Eye (tissue), 1 donor: Measurements from ENCODE around the gene SUV39H2.
"Not testable (repeated sequence)": the region's sequence is repeated elsewhere in the genome, so short reads cannot be mapped to it uniquely, and the experiment has no call there.

Experiments used
- DNase-seq: peaks from one replicate; pipeline ENCODE4 v3.0.0-alpha.2; 2015

The SUV39H2 gene, protein sequence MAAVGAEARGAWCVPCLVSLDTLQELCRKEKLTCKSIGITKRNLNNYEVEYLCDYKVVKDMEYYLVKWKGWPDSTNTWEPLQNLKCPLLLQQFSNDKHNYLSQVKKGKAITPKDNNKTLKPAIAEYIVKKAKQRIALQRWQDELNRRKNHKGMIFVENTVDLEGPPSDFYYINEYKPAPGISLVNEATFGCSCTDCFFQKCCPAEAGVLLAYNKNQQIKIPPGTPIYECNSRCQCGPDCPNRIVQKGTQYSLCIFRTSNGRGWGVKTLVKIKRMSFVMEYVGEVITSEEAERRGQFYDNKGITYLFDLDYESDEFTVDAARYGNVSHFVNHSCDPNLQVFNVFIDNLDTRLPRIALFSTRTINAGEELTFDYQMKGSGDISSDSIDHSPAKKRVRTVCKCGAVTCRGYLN

DNA sequence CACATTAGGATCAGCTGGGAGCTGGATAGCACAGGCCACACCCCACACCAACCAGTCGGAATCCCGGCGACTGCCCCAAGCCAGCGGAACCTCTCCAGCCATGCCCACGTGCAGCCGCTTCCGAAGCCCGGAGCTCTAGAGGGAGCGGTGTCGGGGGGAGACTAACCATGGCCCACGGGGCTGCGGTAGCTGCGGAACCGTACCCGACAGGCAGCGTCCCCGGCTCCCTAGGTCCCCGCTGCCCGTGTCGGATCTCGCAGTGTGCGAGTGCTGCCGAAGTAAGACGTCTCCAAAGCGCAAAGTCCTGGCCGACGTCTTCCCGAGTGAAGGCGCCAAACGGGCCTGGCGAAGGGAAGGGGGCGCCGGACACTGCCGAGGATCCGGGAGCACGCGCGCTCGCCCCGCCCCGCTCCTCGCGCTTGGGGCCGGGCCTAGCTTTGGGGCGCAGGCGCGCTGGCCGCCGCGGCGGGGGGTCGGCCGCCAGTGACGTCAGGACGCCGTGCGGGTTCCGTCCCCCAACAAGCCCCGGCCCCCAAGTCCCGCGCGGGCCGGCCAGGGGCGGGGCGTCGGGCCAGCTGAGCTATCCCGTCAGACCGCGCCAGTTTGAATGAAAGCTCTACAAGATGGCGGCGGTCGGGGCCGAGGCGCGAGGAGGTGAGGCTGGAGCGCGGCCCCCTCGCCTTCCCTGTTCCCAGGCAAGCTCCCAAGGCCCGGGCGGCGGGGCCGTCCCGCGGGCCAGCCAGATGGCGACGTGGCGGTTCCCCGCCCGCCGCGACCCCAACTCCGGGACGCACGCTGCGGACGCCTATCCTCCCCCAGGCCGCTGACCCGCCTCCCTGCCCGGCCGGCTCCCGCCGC lies at the start of gene SUV39H2:
Gene SUV39H2 (plus strand): TSS at position 601 of the 858 bp plus-strand sequence. CDS start 23 bp downstream, at position 624.
- DNase-seq = peak; percentile 98

DNA sequence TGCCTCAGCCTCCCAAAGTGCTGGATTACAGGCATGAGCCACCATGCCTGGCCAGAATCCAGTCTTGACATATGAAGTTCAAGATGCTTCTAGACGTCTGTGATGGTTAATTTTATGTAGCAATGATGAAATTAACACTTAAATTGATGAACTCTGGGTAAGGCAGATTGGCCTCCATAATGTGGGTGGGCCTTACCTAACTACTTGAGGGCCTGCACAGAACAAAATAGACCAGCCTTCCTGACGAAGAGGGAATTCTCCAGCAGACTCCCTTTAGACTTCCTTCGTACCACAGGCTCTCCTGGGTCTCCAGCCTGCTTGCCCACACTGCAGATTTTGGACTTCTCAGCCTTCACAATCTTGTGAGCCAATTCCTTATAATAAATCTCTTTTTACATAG lies 45.6 kb upstream of the SUV39H2 start:
- no peak for DNase-seq

DNA sequence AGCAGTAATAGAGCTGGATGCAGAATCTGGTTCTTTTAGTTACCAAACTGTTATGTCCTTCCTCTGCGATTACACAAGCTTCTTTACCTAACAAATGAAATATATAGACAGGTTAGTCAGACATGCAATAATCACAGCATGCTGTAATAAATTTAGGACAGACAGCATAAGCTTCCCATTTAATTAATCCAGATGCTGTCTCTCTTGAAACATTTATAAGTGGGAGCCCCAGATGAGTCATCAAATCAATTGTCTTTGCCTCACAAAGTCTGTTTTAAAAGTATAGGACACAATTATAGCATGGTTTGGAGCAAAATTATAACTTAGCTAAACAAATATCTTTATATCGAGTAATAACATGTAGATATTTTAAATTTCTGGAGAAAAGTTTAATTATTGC lies 42.5 kb upstream of the SUV39H2 start:
- peak; percentile 6 for DNase-seq

DNA sequence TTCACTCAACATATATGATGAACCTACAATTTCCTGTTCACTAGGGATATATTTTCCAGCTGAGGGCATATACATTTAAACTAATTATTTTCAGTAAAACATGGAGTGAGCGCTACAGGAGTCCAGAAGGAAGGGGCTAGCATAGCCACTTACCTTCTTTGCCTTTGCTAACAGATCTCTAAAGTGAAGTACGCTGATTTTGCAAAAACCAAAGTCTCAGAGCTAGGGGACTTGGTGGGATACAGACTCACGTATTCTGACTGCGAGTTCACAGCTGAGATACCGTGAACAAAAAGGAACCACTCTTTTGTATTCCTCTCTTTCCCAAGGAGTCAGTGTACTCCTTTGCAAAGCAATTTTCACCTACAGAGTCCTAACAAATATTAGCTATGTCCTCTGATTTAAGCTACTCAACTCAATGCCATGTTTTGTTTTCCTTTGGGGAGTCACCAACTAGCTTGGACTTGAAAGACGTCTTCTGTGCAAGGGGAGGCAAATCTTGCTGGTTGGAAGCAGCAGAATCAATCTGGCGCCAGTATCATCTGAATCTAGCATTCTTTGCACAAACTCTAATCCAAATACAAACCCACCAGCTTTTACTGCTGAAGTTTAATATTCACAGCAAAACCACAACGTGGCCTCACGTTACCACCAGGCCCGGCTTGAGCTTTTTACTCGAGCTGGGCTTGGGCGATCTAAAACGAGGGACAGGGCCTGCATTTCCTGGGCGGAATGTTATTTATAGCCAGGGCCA lies 41.5 kb upstream of the SUV39H2 start:
- DNase-seq = no peak

DNA sequence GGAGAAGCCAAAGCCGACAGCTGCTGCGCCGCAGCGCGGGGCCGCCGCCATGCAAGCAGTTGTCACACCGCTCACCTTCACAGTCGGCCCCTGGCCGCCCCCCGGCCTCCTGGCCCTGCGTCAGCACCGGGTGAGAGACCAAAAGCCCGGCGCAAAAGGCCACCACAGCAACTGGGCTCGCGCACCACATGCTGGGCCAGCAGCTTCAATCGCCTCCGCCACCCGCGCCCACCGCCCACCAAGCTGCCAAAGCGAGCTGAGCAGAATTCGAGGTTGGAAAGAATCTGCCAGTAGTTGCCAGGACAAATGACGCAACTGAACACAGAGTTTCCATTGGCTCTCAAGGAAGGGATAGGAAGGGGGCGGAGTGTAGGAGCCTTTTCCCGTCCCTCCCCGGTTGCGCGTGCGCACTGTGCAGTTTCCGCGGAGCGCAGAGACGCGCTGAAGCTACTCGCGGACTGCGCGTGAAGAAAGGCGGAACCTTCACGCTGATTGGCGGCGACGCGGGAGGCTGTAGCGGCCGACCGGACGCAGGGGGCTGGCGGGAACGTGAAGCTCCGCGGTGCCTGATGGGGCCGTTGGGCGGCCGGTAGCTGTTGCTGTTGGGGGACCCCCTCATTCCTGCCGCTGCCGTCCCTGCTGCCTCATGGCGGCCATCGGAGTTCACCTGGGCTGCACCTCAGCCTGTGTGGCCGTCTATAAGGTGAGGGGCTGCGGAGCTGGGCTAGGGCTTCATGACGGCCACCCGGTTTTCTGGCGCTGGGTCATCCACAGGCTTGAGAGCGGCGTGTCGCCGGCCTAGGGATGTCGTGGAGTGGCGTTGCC lies 40.7 kb upstream of the SUV39H2 start, which contains the start of the genes CDNF, HSPA14 and MSANTD7:
Gene CDNF (minus strand): TSS at position 281 of the 825 bp plus-strand sequence. CDS start 91 bp downstream, at position 190.
Gene HSPA14 (plus strand): TSS at position 550 of the 825 bp plus-strand sequence. CDS start 97 bp downstream, at position 647.
Gene MSANTD7 (plus strand): TSS at position 550 of the 825 bp plus-strand sequence. CDS start 3,979 bp downstream, outside the sequence.
- DNase-seq = peak; percentile 100

DNA sequence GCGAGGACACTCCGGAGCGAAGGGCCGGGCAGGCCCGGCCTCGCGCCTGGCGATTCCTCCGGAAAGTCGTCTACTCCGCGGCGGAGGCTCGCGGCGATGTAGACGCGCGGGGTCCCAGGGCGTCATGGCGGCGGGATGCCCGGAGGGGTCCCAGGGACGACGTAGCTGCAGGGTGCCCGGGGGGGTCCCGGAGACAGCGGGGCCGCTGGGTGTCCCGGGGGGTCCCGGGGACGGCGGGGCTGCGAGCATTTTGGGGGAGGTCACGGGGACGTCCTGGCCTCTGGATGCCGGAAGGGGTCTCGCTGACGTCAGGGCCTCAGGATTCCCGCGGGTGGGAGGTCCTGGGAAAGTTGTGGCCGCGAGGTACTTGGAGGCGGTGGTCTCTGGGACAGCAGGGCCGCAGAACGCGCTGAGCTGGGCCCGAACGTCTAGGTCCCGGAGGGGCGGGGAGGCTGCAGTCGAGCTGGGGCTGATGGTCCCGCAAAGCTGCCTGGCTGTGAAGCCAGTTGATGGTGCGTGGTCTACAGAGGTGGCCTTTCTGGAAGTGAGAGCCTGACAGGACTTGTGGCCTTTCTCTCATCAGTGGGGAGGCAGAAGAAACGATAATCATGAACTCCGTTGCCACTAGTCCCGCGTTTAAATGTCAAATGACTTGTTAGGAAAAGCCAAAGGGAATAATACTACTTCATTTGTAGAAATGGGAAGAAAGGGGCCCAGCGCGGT lies 39.9 kb upstream of the SUV39H2 start:
- peak; percentile 87 for DNase-seq

DNA sequence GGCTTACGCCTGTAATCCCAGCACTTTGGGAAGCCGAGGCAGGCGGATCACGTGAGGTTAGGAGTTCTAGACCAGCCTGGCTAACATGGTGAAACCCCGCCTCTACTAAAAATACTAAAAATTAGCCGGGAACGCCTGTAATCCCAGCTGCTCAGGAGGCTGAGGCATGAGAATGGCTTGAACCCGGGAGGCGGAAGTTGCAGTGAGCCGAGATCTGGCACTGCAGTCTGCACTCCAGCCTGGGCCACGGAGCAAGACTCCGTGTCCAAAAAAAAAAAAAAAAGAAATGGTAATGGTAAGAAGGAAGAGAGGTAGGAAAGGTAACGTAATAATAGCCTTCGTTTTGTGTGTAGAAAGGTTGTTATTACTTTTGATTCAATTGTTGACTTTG lies 39.4 kb upstream of the SUV39H2 start:
- no peak for DNase-seq

DNA sequence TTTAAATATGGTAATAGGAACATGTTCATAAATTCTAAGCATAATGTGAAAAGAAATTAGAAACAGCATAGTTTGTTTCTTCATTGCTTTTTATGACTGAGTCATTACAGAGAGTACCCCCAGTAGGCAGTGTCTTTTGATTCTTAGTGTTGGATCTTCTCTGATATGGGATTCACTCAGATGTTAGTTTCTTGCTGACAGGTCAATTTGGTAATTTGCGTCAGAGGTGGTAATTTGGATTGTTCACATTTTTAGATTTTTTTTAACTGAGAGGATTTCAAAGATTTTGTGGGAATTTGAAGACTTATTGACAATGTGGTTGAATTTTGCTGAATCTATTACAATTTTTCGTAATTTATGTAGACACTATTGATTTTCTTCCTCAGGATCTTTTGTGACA lies 38.5 kb upstream of the SUV39H2 start:
- no peak for DNase-seq

DNA sequence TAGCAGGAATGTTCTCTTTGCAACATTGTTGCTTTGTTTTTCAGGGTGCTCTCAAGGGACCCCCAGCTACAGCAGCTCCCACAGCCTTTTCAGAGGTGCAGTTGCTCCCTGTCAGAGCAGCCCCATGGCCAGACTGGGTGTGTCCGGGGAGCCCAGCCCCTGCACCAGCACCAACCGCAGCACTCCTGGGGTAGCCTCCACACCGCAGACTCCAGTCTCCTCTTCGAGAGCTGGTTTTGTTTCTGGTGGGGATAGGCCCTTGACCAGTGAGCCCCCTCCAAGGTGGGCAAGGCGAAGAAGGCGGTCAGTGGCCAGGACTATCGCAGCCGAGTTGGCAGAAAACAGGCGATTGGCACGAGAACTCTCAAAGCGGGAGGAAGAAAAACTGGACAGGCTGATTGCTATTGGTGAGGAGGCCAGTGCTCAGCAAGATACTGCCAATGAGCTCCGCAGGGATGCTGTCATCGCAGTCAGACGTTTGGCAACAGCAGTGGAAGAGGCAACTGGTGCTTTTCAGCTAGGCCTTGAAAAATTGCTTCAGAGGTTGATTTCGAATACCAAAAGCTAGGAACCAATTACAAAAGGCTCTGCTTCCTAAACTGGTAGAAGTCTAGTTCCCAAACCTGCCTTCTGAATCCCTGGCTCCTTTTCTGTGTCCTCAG lies 35.2 kb upstream of the SUV39H2 start:
- no peak for DNase-seq

DNA sequence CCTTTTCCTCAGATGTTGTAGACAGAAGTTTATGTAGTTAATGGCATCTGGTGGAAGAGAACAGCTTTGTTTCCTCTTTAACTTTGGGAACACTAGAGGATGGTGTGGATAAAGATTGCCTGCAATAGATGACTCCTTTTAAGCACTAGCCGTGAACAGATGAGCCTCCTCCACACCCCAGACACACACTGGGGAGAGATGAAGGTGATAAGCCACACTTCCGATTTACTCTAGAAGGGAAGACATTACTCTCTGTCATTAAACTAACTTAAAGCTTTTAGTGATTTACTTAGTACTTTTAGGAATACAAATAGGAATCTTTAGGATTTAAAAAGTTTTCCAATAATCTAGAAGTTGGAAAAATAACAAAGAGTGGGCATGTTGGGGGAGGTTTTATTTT lies 33.7 kb upstream of the SUV39H2 start:
- no peak for DNase-seq

DNA sequence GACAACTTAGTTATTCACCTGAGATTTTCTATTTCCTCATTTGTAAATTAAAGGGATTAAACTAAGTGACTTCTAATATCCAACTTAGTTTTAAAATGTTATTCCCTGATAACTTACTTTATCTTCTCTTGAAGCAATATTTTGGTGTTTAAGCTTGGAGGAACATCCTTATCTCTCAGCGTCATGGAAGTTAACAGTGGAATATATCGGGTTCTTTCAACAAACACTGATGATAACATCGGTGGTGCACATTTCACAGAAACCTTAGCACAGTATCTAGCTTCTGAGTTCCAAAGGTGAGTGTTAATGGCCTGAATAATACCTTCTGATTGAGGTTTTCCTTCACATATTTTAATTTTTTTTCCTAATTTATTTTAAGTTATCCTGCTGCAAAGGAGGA lies 26.4 kb upstream of the SUV39H2 start:
- no peak for DNase-seq

DNA sequence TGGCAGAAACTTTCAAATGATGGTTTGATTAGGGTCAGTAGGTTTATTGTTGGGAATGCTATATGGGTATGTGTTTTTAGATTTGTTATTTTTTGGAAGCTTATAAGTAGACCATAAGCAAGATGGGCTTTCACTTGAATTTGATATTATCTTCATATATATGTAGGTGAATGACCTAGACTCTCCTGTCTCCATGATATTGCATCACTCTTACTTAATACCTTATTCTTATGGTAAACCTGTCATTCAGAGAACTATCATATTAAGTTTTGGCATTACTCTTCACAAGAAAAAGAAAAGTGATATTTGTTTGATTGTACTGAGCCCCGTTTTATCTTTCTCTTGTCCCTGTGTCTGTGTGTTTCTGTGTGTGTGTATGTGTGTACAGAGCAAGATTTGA lies 23.2 kb upstream of the SUV39H2 start:
- DNase-seq = no peak

DNA sequence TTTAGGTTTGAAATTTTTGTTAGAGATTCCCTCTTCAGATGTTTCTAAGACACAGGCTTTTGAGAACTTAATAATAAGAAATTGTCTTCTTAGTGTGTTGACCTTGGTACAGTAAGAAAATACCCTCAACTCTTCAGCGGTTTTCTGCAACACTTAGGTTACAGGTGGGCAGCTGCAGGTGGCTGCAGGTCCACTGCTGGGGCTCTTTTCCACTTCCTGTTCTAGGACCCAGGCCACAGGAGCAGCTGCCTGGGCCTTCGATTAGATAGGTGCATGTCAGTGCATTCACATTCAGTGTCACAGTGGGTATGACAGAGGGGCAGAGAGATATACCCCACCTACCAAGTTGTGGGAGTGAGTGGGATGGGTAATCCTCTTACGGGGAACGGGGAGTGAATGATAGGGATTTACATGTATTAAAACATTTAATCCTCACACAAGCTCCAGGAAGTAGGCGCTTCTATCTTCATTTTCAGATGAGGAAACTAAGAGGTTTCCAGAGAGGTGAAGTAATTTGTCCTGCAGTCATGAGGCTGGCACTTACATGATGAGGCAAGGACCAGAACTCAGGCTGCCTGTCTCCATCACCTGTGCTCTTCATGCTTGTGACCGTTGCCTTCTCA lies 20.2 kb upstream of the SUV39H2 start:
- no peak for DNase-seq

DNA sequence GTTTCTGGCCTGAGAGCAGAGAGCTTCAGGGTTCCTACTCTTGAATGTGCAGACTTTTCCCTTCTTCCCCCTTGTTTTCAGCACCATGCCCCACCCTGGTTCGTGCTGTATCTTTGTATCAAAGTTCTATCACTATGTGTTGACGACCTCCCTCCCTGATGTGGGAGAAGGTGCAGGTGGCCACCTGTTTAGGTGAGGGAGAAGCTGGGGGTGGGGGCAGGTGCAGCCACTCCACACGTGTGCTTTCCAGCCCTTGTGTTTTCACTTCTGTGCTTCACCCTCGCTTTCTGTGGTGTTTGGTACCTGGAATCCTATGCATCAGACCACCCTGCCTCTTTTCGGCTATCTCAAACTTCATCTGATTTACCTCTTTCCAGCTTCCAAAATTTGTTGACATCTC lies 19.6 kb upstream of the SUV39H2 start:
- no peak for DNase-seq

DNA sequence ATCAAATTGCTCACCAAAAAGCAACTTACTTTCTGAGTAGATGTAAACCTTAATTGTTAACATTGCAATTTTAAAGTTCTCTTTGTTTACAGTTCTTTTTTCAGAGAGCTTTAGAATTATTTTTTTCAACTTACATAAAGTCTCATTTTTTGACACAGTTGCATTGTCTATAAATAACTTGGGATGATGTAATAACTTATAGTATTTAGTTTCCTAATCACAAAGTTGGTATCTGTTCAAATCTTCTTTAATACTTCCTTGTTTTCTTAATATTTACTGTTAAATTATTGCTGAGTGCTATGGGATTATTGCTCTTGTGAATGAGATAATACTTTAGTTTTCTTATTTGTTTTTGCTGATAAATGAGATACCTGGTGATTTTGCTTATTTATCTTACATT lies 18.9 kb upstream of the SUV39H2 start:
- no peak for DNase-seq

DNA sequence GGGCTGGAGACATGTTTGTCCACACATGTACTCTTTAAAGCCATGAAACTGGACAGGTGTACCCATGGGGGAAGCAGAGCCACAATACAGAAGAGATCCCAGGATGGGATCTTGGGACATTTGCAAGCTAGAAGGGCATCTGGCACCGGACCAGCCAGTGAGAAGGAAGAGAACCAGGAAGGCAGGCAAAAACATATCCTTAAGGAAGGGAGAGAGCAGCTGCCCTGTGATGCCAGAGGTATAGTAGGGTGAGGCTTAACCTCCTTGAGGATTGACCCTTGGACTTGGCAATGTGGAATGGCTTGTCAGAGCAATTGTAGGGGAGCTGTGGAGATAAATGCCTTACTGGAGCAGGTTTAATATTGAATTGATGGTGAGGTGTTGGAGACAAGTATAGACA lies 17.9 kb upstream of the SUV39H2 start:
- DNase-seq = no peak

DNA sequence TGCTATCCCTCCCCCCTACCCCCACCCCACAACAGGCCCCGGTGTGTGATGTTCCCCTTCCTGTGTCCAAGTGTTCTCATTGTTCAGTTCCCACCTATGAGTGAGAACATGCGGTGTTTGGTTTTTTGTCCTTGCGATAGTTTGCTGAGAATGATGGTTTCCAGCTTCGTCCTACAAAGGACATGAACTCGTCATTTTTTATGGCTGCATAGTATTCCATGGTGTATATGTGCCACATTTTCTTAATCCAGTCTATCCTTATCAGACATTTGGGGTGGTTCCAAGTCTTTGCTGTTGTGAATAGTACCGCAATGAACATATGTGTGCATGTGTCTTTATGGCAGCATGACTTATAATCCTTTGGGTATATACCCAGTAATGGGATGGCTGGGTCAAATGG lies 14.2 kb upstream of the SUV39H2 start:
- DNase-seq = not testable (repeated sequence)

DNA sequence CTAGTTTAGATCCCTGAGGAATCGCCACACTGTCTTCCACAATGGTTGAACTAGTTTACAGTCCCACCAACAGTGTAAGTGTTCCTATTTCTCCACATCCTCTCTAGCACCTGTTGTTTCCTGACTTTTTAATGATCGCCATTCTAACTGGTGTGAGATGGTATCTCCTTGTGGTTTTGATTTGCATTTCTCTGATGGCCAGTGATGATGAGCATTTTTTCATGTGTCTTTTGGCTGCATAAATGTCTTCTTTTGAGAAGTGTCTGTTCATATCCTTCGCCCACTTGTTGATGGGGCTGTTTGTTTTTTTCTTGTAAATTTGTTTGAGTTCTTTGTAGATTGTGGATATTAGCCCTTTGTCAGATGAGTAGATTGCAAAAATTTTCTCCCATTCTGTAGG lies 13.8 kb upstream of the SUV39H2 start:
- DNase-seq = not testable (repeated sequence)

DNA sequence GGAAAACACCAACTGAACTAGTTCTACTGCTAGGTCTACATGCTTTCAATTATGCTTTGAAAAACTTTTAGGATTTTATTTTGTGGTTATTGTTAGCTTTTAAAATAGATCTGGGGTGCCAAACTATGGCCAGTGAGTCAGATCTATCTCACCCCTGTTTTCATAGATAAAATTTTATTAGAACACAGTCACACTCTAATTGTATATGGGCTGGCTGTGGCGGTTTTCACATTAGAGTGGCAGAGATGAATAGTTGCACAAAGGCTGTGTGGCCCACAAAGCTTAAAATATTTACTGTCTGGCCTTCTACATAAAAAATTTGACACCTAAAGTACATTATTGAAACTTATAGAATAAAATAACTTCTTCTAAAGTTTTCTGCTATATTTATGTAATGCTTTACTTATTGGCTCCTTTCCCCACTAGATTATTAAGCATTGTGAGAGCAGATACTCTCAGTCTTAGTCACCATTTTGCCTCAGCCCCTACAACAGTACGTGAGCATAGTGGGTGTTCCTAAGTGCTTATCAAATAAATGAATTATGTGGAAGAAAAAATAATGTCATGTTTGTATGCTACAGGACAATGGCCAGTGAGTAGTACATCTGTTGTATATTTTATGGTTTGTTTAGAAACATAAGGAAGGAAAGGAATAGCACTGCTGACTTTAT lies 5.4 kb upstream of the SUV39H2 start:
- no peak for DNase-seq

DNA sequence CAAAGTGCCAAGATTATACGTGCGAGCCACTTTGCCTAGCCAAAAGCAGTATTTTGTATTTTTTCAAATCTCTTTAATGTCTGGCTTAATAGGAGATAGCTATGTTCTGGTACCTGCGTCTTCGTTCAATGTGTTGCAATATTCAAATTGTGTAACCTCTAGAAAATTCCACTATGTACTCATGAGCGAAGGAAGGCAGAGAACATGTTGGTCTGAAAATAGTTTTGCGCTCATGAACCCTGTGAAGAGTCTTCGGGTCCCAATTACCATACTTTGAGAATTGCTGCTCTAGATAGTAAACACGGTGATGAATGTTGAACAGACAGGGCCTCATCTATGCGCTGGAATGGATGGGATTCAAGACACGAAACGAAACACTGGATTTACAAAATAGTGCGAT lies 2.7 kb upstream of the SUV39H2 start:
- DNase-seq = no peak
